A549 (cell line): ENCODE results near the gene MYLK2.

ENCODE experiments used
- CTCF ChIP-seq: fragments of >200 bp; sonication (Bioruptor Twin); formaldehyde crosslinking; IDR thresholded peaks from 3 replicates; pipeline ENCODE4 v1.5.1; 2016
- MAX ChIP-seq: IDR thresholded peaks from 2 replicates; pipeline ENCODE4 v1.6.1; 2012
- MAZ ChIP-seq: fragments of 150-350 bp; IDR thresholded peaks from 2 replicates; pipeline ENCODE4 v1.6.1; 2014; ENCODE audit warnings: antibody characterized with exemption, low read depth, low read length, borderline replicate concordance
- MYC ChIP-seq: IDR thresholded peaks from 2 replicates; pipeline ENCODE4 v1.6.1; 2012; ENCODE audit warnings: mild to moderate bottlenecking, inconsistent platforms, low read length, improper control_type of control experiment, borderline replicate concordance
- POLR2A ChIP-seq: IDR thresholded peaks from 2 replicates; pipeline ENCODE4 v1.6.1; 2012; ENCODE audit warnings: mild to moderate bottlenecking, low read length
- RAD21 ChIP-seq, 2 experiments: fragments of >200 bp in 1 of 2; sonication (Bioruptor Twin) in 1 of 2; formaldehyde crosslinking in 1 of 2; IDR thresholded peaks in 1 of 2; conservative IDR thresholded peaks in 1 of 2; 2 replicates in 1 of 2; 3 replicates in 1 of 2; pipeline ENCODE4 v1.6.1; 2012 to 2018; ENCODE audit warnings: inconsistent platforms in 1 of 2
- TP53 ChIP-seq: fragments of 250-450 bp; sonication (Bioruptor Pico); IDR thresholded peaks from 2 replicates; pipeline ENCODE4 v1.5.0; 2021; ENCODE audit warnings: mild to moderate bottlenecking, moderate library complexity

GRCh38 chr20:31872406-31872805 lies 53.2 kb downstream of the MYLK2 start:
- TF ChIP-seq MAX (no peak), CTCF (no peak), RAD21 (conservative IDR thresholded peaks at IDR 0.05 in 1 of 2, IDR thresholded peaks at IDR 0.05 in 1 of 2) (no peak), MAZ (no peak), POLR2A (no peak), MYC (no peak), TP53 (CRISPR knock-in tag) (no peak)
